NK-92 treated with Interleukin-12 subunit alpha and Interleukin-12 subunit beta, amount 100 ng/mL, for 24 hours (cell line): ENCODE results near the gene FCF1.

ENCODE experiments used
- DNase-seq: peaks from one replicate; lab custom pipeline; 2025; lab: John Stamatoyannopoulos, UW

Gene FCF1, protein sequence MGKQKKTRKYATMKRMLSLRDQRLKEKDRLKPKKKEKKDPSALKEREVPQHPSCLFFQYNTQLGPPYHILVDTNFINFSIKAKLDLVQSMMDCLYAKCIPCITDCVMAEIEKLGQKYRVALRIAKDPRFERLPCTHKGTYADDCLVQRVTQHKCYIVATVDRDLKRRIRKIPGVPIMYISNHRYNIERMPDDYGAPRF

DNA sequence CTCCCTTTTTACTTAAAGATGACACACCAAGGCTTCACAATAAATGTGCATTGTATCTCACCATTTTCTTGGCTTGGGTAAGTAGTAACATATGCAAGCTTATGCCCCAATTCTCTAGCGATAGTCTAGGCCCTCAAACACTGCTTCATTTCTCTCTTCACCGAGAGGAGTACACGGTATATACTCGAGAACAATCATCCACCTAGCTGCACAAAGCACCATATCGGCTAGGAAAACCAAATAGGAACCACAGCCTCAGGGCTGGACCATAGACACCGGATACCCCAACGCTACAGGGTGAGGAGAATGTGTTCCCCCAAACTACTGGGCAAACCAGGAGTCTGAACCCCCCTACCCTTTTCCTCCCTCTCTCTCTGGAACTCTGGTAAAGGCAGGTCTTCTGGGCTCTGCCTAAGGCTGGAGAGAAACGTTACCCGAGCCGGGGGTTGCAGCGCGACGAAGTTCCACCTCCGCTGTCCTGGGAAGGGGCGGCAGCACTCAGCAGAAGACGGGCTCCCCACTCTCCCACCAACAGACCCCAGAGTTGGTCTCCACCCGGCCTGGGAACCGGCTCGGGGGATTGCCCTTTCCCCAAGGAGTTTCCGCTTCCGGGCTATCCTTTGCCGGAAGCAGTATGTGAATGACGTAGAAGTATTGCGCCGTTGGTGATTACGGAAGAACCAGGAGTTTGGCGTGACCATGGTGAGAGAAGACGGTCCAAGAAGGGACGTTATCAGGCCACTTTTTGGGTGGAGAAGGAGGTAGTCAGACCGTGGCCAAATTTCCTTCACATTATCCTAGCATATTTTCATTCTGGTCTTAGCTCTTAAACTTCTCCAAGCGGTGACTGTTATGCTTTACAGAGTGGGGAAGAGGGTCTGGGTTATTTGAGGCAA lies at the start of gene FCF1, which contains the start of gene AREL1:
FCF1 (plus strand) TSS at position 646 of the 896 bp plus-strand sequence; CDS start at position 700, 54 bp downstream.
AREL1 (minus strand) TSS at position 582 of the 896 bp plus-strand sequence. CDS start 27,465 bp downstream, outside the sequence.
- DNase-seq: no peak

- no peak for DNase-seq
Observed at GRCh38 chr14:74663884-74664283, 49.1 kb upstream of the FCF1 start.

DNA sequence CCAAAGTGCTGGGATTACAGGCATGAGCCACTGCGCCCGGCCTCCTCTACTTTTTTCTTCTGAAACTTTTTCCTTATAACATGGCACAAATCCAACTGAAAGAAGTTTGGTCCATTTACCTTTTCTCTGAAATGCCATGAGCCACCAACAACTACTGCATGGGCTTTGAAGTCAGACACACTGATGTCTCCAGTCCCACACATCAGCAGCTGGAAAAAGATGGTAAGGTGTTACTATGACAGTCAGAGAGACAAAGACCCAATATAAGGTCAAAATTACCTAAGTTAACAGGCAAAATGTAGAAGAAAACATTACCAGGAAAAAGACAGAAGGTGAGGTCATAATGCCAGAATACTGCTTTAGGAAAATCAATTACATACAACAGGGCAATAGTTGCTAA lies 48.2 kb upstream of the FCF1 start:
- no peak for DNase-seq

- no peak for DNase-seq
Observed at GRCh38 chr14:74667758-74668157, 45.2 kb upstream of the FCF1 start.

DNA sequence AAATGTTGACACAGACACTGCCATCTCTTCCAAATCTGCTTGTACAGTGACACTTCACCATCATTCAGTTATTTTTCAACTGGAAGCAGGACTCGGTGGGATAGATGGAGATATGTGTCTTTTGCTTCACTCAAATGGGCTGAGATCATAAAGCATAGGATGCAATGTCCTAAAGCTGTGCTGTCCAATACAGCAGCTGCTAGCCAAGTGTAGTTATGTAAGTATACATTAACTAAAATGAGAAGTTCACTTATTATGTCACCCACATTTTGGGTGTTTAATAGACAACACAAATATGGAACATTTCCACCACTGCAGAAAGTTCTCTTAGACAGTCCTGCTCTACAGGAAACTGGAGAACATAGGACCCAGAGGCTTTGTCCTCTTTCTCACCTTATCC lies 43.7 kb upstream of the FCF1 start:
- no peak for DNase-seq

DNA sequence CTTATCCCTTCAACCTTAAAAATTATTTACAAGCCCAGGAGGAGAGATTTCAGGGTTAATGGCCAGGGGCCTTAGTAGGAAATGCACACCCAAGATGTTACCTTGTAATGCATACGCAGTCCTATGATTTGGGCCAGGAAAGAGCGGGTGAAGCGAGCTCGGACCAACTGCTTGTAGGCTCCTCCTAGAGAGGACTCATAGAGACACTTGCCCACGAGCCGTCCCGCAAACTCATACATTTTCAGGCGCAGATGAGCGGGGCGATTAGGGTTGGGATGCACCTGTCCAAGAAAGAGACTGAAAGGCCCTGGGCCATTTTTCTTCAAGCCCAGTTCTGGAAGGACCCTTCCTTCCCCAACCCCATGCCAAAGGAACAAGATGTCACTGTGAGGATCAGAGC lies 43.1 kb upstream of the FCF1 start:
- DNase-seq: no peak

DNA sequence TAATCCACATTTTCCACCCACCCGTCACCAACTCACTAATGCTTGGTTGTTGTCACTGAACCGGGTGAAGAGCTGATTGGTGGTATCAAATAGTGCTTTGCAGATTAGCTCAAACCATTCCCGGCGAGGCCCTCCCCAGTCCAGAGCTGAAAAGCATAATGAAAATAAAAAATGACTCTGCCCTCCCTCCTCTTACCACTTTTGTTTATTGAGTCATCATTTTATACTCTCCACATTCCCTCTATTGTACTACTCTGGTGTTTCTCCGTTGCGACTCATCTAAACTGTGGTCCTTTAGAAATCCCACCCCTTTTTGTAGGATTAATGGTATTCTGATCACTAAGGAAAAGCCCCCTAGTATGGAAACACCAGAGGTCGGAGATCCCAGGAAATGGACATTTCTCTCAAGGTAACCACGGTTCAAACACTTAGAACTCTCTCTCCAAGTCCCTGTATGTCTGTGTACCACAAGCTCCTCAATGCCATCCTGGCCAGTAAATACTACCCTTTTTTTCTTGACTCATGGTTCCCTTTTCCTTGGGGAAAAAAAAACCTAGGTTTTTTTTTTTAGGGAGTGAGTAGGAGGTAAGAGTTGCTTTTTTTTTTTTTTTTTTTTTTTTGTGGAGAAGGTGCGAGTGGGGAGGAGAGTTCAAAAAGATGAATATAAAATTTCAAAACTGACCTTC lies 42.1 kb upstream of the FCF1 start:
- no peak for DNase-seq

DNA sequence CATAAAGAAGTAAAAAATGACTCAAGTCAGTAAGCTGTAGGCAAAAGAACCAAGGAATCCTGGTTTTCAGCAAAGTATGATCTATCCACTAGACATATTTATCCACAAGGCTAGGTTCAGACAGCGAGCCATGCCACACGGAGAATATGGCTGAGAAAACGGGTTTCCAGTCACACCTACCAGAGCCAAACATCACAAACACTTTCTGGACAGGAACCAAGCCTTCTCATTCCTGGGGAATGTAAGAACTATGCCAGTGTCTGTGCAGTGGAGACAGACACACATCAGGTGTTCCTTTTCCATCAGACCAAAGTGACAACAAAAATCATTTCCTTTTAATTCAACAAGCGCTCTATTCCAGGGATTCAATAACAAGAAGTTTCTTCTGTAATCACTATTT lies 41.2 kb upstream of the FCF1 start:
- DNase-seq: no peak

- DNase-seq: no peak
Observed at GRCh38 chr14:74673768-74674167, 39.2 kb upstream of the FCF1 start.

- DNase-seq: no peak
Observed at GRCh38 chr14:74675219-74675618, 37.7 kb upstream of the FCF1 start.

DNA sequence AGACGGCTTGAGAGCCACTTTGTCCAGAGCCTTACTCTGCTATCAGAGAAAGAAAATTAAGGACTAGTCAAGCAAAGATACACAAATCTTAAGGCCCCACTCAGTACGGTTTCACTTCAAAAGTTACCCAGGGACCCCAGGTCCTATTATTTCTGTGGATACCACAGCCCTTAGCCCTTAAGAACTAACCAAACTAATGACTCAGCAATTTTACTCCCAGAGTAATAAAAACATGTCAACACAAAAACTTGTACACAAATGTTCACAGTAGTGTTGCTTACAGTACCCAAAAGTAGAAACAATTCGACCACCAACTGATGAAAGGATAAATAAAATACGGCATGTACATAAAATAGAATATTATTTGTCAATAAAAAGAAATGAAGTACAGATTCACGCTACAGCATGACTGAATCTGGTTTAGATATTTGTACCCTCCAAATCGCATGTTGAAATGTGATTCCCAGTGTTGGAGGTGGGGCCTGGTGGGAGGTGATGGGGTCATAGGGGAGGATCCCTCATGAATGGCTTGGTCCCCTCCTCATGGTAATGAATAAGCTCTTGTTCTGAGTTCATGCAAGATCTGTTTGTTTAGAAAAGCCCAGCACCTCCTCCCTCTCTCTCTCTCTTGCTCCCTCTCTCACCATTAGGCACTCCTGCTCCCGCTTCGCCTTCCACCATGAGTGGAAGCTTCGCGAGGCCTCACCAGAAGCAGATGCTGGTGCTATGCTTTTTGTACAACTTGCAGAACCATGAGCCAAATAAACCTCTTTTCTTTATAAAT lies 30.6 kb upstream of the FCF1 start:
- DNase-seq: no peak

DNA sequence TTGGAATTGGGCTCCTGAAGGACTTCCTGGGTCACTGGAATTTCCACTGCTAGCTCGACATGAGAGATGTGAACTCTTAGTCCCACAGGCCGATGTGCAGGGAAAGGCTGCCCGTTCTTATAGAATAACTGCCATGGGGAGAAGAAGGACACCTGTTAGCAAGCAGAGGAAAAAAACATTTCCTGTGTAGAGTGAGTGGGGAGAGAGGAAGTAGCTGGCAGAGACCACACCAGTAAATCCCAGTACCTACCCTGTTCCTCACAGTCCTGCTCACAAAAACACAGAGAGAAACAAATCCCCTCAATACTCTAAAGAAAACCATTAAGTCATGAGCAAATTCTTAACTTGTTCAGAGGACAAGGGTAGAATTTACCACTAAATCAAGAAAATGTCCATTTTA lies 29.5 kb upstream of the FCF1 start:
- no peak for DNase-seq

DNA sequence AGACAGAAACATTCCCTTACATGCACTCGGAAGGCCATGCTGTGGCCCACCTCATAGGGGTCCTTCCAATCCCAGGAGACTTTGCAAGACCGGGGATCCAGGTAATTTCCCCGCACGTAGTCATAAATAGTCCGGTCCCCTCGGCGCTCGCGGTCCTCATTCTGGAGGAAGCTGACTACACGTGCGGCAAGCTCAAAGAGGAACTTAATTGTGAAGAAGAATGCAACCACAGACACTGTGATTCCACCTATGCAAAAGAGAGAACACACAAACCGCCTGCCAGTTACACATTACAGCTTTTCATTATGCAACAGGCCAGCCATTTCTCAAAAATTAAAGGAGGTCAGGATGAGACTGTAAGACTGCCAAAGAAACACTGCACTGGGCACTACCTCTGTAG lies 28.5 kb upstream of the FCF1 start:
- no peak for DNase-seq

DNA sequence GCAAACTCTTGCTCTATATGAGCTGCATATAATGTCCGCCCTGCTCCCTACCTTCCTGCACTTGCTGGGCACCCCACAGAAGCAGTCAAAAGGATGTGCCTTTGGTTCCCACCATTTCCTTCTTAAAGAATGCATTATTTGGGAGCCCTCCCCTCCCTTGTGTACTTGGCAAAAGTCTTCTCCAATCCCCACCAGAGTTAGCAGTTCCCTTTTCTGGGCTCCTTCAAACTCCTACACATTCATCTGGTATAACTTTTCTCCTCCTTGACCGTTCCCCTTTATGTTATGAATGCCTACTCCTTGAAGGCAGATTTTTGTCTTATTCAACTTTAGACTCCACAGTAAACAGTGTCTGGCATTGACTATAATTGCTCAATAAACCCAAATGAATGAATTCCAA lies 27.9 kb upstream of the FCF1 start:
- DNase-seq: no peak

- DNase-seq: no peak
Observed at GRCh38 chr14:74685921-74686678, 26.8 kb upstream of the FCF1 start.

GRCh38 chr14:74691456-74691855 lies 21.5 kb upstream of the FCF1 start:
- no peak for DNase-seq

- DNase-seq: no peak
Observed at GRCh38 chr14:74693191-74693590, 19.8 kb upstream of the FCF1 start.

GRCh38 chr14:74695406-74695805 lies 17.5 kb upstream of the FCF1 start:
- DNase-seq: no peak

DNA sequence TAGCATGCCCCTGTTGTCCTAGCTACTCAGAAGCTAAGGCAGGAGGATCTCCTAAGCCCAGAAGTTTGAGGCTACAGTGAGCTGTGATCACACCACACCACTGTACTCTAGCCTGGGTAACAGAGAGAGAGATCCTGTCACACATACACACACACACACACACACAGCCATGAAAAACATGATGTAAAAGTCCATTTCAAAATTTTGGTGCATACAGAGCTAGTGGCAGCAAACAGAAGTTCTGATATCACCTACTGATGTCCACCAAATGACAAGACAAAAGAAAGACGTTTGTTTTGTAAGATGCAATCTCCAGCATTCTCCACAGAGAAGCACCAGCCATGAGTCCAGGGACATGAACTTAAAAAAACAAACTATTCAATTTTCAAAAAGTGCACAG lies 15.9 kb upstream of the FCF1 start:
- DNase-seq: no peak

- no peak for DNase-seq
Observed at GRCh38 chr14:74697543-74697942, 15.4 kb upstream of the FCF1 start.

DNA sequence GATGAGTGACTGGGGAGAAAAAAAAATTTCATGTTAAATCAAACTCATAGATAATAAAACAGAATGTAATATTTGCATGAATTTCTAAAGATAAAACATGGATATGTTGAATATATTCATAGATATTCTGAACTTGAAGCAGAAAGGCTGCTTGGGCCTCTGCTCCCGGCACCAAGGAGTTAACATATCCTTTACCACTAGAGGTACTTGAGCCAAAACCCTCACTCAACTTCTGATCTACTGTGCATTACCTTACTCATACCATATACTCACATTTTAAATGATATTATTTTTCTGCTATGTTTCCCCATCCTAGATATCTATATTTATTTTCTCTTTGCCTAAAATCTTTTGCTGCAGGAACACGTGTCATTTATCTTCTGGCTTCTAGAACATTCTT lies 15.0 kb upstream of the FCF1 start:
- DNase-seq: no peak
